H9 (cell line): ENCODE data around the gene PLEKHM3. TPM values are rescaled to one million over a fixed set of nuclear protein-coding genes. Genes with fewer than 3 reads are reported as not detected.

Source experiments
- DNase-seq: peaks from one replicate; pipeline ENCODE4 v3.0.0-alpha.2; 2017
- H2AFZ ChIP-seq: one replicate; pipeline ENCODE4 v1.6.1; 2013; ENCODE audit warnings: mild to moderate bottlenecking, low read length, control low read depth, moderate library complexity
- H2AK5ac ChIP-seq: 2 replicates; pipeline ENCODE4 v1.6.1; 2013; ENCODE audit warnings: low read length, control low read depth, mixed read lengths; ENCODE audit not compliant: insufficient read length
- H2BK120ac ChIP-seq: one replicate; pipeline ENCODE4 v1.6.1; 2013; ENCODE audit warnings: low read depth, mild to moderate bottlenecking, low read length, control low read depth, inconsistent platforms; ENCODE audit not compliant: poor library complexity, severe bottlenecking
- H2BK12ac ChIP-seq: 2 replicates; pipeline ENCODE4 v1.6.1; 2013; ENCODE audit warnings: low read length, control low read depth, mixed read lengths, low read depth; ENCODE audit not compliant: insufficient read length
- H2BK15ac ChIP-seq: 2 replicates; pipeline ENCODE4 v1.6.1; 2013; ENCODE audit warnings: low read depth, low read length, control low read depth
- H2BK20ac ChIP-seq: one replicate; pipeline ENCODE4 v1.6.1; 2013; ENCODE audit warnings: low read depth, mild to moderate bottlenecking, low read length, control low read depth, inconsistent platforms; ENCODE audit not compliant: poor library complexity, severe bottlenecking
- H2BK5ac ChIP-seq: 2 replicates; pipeline ENCODE4 v1.6.1; 2013; ENCODE audit warnings: low read length, control low read depth, mixed read lengths; ENCODE audit not compliant: insufficient read length
- H3K14ac ChIP-seq: 2 replicates; pipeline ENCODE4 v1.6.1; 2013; ENCODE audit warnings: low read length, control low read depth; ENCODE audit not compliant: insufficient read depth
- H3K18ac ChIP-seq: 2 replicates; pipeline ENCODE4 v1.6.1; 2013; ENCODE audit warnings: low read depth, mild to moderate bottlenecking, mixed read lengths, low read length, control low read depth; ENCODE audit not compliant: insufficient read length
- H3K23ac ChIP-seq: 2 replicates; pipeline ENCODE4 v1.6.1; 2013; ENCODE audit warnings: low read length, control low read depth, mixed read lengths, low read depth; ENCODE audit not compliant: insufficient read length
- H3K23me2 ChIP-seq: 2 replicates; pipeline ENCODE4 v1.6.1; 2013; ENCODE audit warnings: low read depth, mild to moderate bottlenecking, mixed read lengths, low read length, control low read depth; ENCODE audit not compliant: insufficient read length, poor library complexity, severe bottlenecking
- H3K27ac ChIP-seq: 2 replicates; pipeline ENCODE4 v1.5.1; 2013; ENCODE audit warnings: low read length, control low read depth, mixed read lengths, low read depth; ENCODE audit not compliant: insufficient read length
- H3K27me3 ChIP-seq: 2 replicates; pipeline ENCODE4 v1.6.1; 2013; ENCODE audit warnings: low read length, control low read depth, inconsistent platforms; ENCODE audit not compliant: insufficient read depth
- H3K4ac ChIP-seq: 2 replicates; pipeline ENCODE4 v1.6.1; 2013; ENCODE audit warnings: low read depth, mild to moderate bottlenecking, control low read depth, inconsistent platforms, low read length, moderate library complexity
- H3K4me1 ChIP-seq: 2 replicates; pipeline ENCODE4 v1.6.1; 2013; ENCODE audit warnings: low read length, control low read depth, inconsistent platforms; ENCODE audit not compliant: insufficient read depth
- H3K4me2 ChIP-seq: 2 replicates; pipeline ENCODE4 v1.6.1; 2013; ENCODE audit warnings: low read length, control low read depth, mixed read lengths; ENCODE audit not compliant: insufficient read length, insufficient read depth
- H3K56ac ChIP-seq: 2 replicates; pipeline ENCODE4 v1.6.1; 2013; ENCODE audit warnings: low read depth, mild to moderate bottlenecking, mixed read lengths, low read length, control low read depth; ENCODE audit not compliant: insufficient read length
- H3K79me1 ChIP-seq: 2 replicates; pipeline ENCODE4 v1.6.1; 2013; ENCODE audit warnings: low read depth, mild to moderate bottlenecking, moderate library complexity, low read length, control low read depth, inconsistent platforms; ENCODE audit not compliant: insufficient read depth, poor library complexity, severe bottlenecking
- H3K79me2 ChIP-seq: 2 replicates; pipeline ENCODE4 v1.6.1; 2013; ENCODE audit warnings: low read length, control low read depth, inconsistent platforms; ENCODE audit not compliant: insufficient read depth
- H3K9ac ChIP-seq: 2 replicates; pipeline ENCODE4 v1.6.1; 2013; ENCODE audit warnings: low read length, control low read depth, mixed read lengths; ENCODE audit not compliant: insufficient read length; ENCODE audit errors: extremely low read depth
- H3K9me3 ChIP-seq: one replicate; pipeline ENCODE4 v1.6.1; 2013; ENCODE audit warnings: low read depth, low read length, inconsistent platforms; ENCODE audit not compliant: control insufficient read depth
- H3T11ph ChIP-seq: one replicate; pipeline ENCODE4 v1.6.1; 2013; ENCODE audit warnings: mild to moderate bottlenecking, low read length, control low read depth, inconsistent platforms
- H4K20me1 ChIP-seq: one replicate; pipeline ENCODE4 v1.6.1; 2013; ENCODE audit not compliant: control insufficient read depth, insufficient read length, insufficient read depth
- H4K5ac ChIP-seq: 2 replicates; pipeline ENCODE4 v1.6.1; 2013; ENCODE audit warnings: low read depth, mild to moderate bottlenecking, mixed read lengths, low read length, control low read depth; ENCODE audit not compliant: insufficient read length
- H4K8ac ChIP-seq: replicated peaks from 2 replicates; pipeline ENCODE4 v1.6.1; 2013; ENCODE audit warnings: low read length, control low read depth, mixed read lengths, low read depth; ENCODE audit not compliant: insufficient read length
- H4K91ac ChIP-seq: 2 replicates; pipeline ENCODE4 v1.6.1; 2013; ENCODE audit warnings: low read depth, mild to moderate bottlenecking, moderate library complexity, mixed read lengths, low read length, control low read depth; ENCODE audit not compliant: insufficient read length
- H3K27ac Mint-ChIP-seq, 3 experiments: 2 replicates in 2 of 3; 3 replicates in 1 of 3; pipeline ENCODE4 v1.8.0; 2020 to 2021; ENCODE audit warnings: mixed read lengths in 3 of 3, mild to moderate bottlenecking in 1 of 3, moderate library complexity in 1 of 3
- H3K27me3 Mint-ChIP-seq: 2 replicates; pipeline ENCODE4 v1.8.0; 2021; ENCODE audit warnings: low read depth, mild to moderate bottlenecking, moderate library complexity, mixed read lengths
- H3K36me3 Mint-ChIP-seq, 3 experiments: 2 replicates in 2 of 3; 3 replicates in 1 of 3; pipeline ENCODE4 v1.8.0; 2020 to 2021; ENCODE audit warnings: low read depth in 3 of 3, mixed read lengths in 3 of 3; ENCODE audit not compliant: insufficient read depth in 1 of 3
- H3K4me1 Mint-ChIP-seq, 2 experiments: 2 replicates each; pipeline ENCODE4 v1.8.0; 2020; ENCODE audit warnings: mixed read lengths in 2 of 2
- H3K4me3 Mint-ChIP-seq, 2 experiments: 2 replicates in 1 of 2; 3 replicates in 1 of 2; pipeline ENCODE4 v1.8.0; 2020 to 2021; ENCODE audit warnings: mild to moderate bottlenecking in 2 of 2, mixed read lengths in 2 of 2, moderate library complexity in 1 of 2
- H3K9me3 Mint-ChIP-seq, 2 experiments: 2 replicates in 1 of 2; 3 replicates in 1 of 2; pipeline ENCODE4 v1.8.0; 2020; ENCODE audit warnings: mild to moderate bottlenecking in 2 of 2, mixed read lengths in 2 of 2, moderate library complexity in 1 of 2
- WGBS: extraction: QIAGEN DNeasy Blood & Tissue Kit; methylation state at CpG from one replicate; pipeline ENCODE4 v1.1.7; 2013; ENCODE audit warnings: missing lambda C conversion rate, low lambda C conversion rate, mixed read lengths; ENCODE audit not compliant: insufficient read length; ENCODE audit errors: extremely low coverage; 5-methylcytosine and 5-hydroxymethylcytosine counted together
- total RNA-seq: library from RNA; stranded (reverse); gene quantifications from 2 replicates; pipeline ENCODE4 v1.2.1, GENCODE V29; 2021
- TF ChIP-seq, protein P1 (sequence below): fragments of 200-600 bp; sonication (generic); conservative IDR thresholded peaks from 3 replicates; pipeline ENCODE4 v1.8.0; 2021; ENCODE audit warnings: antibody characterized with exemption, mild to moderate bottlenecking

Gene PLEKHM3
- total RNA-seq, 1 experiment from 2014 or later: 7.5 TPM

DNA sequence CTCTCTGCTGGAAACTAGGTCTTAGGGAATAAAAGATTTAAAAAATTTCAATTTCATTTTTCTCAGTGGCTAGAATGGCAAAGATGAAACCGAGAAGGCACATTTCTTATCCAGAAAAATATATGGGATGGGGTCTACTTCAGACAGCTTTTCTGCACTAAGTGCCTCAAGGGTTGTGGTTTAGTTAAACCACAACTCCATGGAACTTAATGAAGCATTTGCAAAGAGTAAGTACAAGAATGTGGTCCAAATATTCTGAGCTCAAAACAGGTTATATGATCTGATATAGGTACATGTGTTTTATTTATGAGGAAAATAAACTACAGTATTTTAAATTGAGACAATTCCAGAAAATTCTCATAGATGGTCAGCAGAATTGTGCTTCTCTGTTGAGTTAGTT lies 153.8 kb downstream of the PLEKHM3 start:
- Mint-ChIP-seq H3K27ac (no peak overlapping the region), H3K9me3 (no peaks in the 10 kb centered on the region), H3K4me1 (peaks cover 29 to 30% of the 10 kb centered on the region in 2 experiments), H3K36me3 (no peaks in the 10 kb centered on the region), H3K27me3 (no peaks in the 10 kb centered on the region), H3K4me3 (no peak overlapping the region)
- Histone ChIP-seq H4K5ac (no peak overlapping the region), H2BK15ac (no peak overlapping the region), H3K56ac (no peak overlapping the region), H3K4me2 (no peak overlapping the region), H4K91ac (no peak overlapping the region), H3K18ac (no peak overlapping the region), H3K23ac (no peak overlapping the region), H3K4ac (no peak overlapping the region), H3K79me2 (no peaks in the 10 kb centered on the region), H2BK20ac (no peak overlapping the region), H3K4me1 (peaks cover 2% of the 10 kb centered on the region; the same call in 1 of the 2 replicates), H2AK5ac (no peak overlapping the region), H3K14ac (no peak overlapping the region), H3K23me2 (no peaks in the 10 kb centered on the region), H3K79me1 (no peaks in the 10 kb centered on the region), H2BK12ac (no peak overlapping the region), H2BK120ac (no peak overlapping the region), H3K9ac (no peak overlapping the region), H3K27ac (no peak overlapping the region), H3K27me3 (no peaks in the 10 kb centered on the region), H4K8ac (no peak overlapping the region), H3K9me3 (no peaks in the 10 kb centered on the region), H4K20me1 (no peaks in the 10 kb centered on the region), H3T11ph (no peak overlapping the region), H2BK5ac (no peak overlapping the region), H2AFZ (no peak overlapping the region)
- no CpG with 5 or more reads among the region's 1 CpG for WGBS
- TF ChIP-seq, protein P1, sequence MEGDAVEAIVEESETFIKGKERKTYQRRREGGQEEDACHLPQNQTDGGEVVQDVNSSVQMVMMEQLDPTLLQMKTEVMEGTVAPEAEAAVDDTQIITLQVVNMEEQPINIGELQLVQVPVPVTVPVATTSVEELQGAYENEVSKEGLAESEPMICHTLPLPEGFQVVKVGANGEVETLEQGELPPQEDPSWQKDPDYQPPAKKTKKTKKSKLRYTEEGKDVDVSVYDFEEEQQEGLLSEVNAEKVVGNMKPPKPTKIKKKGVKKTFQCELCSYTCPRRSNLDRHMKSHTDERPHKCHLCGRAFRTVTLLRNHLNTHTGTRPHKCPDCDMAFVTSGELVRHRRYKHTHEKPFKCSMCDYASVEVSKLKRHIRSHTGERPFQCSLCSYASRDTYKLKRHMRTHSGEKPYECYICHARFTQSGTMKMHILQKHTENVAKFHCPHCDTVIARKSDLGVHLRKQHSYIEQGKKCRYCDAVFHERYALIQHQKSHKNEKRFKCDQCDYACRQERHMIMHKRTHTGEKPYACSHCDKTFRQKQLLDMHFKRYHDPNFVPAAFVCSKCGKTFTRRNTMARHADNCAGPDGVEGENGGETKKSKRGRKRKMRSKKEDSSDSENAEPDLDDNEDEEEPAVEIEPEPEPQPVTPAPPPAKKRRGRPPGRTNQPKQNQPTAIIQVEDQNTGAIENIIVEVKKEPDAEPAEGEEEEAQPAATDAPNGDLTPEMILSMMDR: no peak
- DNase-seq: no peak
